GM12878 (cell line): ENCODE results near the gene TRAF2. TPM values are rescaled to one million over a fixed set of nuclear protein-coding genes. Genes with fewer than 3 reads are reported as not detected.
A peak's percentile ranks its signal among the peaks of the same experiment; 100 is the strongest.

Experiments used
- ATAC-seq: fragments of 200-7000 bp; cut with Tn5 transposase; 3 replicates; pipeline ENCODE4 v1.9.1; 2020; ENCODE audit warnings: mild to moderate bottlenecking, moderate library complexity
- BruUV-seq: library from RNA; stranded (reverse); fragments of 400-500 nt; replicated peaks from 2 replicates; lab custom pipeline; 2021; lab: Mats Ljungman, UMichigan
- CTCF ChIA-PET: fragments of 300-600 bp; sonication (Branson Sonifier 250); formaldehyde crosslinking; extraction: SDS; loops from one replicate; lab custom pipeline; 2021; ENCODE audit warnings: inconsistent platforms; lab: Yijun Ruan, JAX
- POLR2A ChIA-PET: fragments of 350-600 bp; formaldehyde crosslinking; extraction: SDS; loops from one replicate; lab custom pipeline; 2021; ENCODE audit warnings: inconsistent platforms; lab: Charles Lee
- RAD21 ChIA-PET: fragments of 300-600 bp; sonication (Branson Sonifier 250); formaldehyde crosslinking; loops from one replicate; lab custom pipeline; 2023; ENCODE audit warnings: antibody characterized with exemption; ENCODE audit not compliant: unreplicated experiment; lab: Charles Lee
- SMC1A ChIA-PET: fragments of 300-600 bp; sonication (Branson Sonifier 250); formaldehyde crosslinking; loops from one replicate; lab custom pipeline; 2023; ENCODE audit not compliant: unreplicated experiment, uncharacterized antibody; lab: Charles Lee
- DNase-seq: peaks from one replicate; pipeline ENCODE4 v3.0.0-alpha.2; 2011; ENCODE audit warnings: low read depth, low spot score
- FAIRE-seq: peaks from 3 replicates; lab custom pipeline; 2011; peaks lifted over from hg19 to GRCh38; lab: Jason Lieb, UNC
- H2AFZ ChIP-seq: 2 replicates; pipeline ENCODE4 v1.6.0; 2011; ENCODE audit warnings: low read depth, low read length, control low read depth; ENCODE audit not compliant: control insufficient read depth
- H3K27ac ChIP-seq: 2 replicates; pipeline ENCODE4 v1.5.1; 2011; ENCODE audit warnings: control low read depth; ENCODE audit not compliant: control insufficient read depth, insufficient read depth
- H3K27me3 ChIP-seq, 2 experiments: replicated peaks in 1 of 2; 2 replicates each; pipeline versions ENCODE4 v1.6.0 to v1.6.1; 2011; ENCODE audit warnings: low read length in 1 of 2; ENCODE audit not compliant: control insufficient read depth in 2 of 2, insufficient read depth in 2 of 2
- H3K36me3 ChIP-seq, 2 experiments: 2 replicates each; pipeline ENCODE4 v1.5.1; 2011; ENCODE audit warnings: low read length in 1 of 2; ENCODE audit not compliant: control insufficient read depth in 2 of 2, insufficient read depth in 2 of 2
- H3K4me1 ChIP-seq: 2 replicates; pipeline ENCODE4 v1.6.1; 2011; ENCODE audit warnings: mild to moderate bottlenecking, low read length, moderate library complexity, mixed read lengths; ENCODE audit not compliant: control insufficient read depth, insufficient read depth
- H3K4me2 ChIP-seq: 2 replicates; pipeline ENCODE4 v1.6.0; 2011; ENCODE audit warnings: control low read depth; ENCODE audit not compliant: control insufficient read depth, insufficient read depth
- H3K4me3 ChIP-seq: fragments of 200-600 bp; sonication (generic); 2 replicates; pipeline ENCODE4 v1.5.1; 2016
- H3K79me2 ChIP-seq: 2 replicates; pipeline ENCODE4 v1.6.0; 2011; ENCODE audit warnings: low read length; ENCODE audit not compliant: control insufficient read depth, insufficient read depth
- H3K9ac ChIP-seq: 2 replicates; pipeline ENCODE4 v1.8.0; 2011; ENCODE audit warnings: low read length, control low read depth, mixed read lengths; ENCODE audit not compliant: control insufficient read depth, insufficient read depth
- H3K9me3 ChIP-seq: replicated peaks from 3 replicates; pipeline ENCODE4 v1.5.1; 2011; ENCODE audit warnings: mild to moderate bottlenecking, low read length; ENCODE audit not compliant: control insufficient read depth, insufficient read depth
- H4K20me1 ChIP-seq: 2 replicates; pipeline ENCODE4 v1.6.0; 2011; ENCODE audit not compliant: control insufficient read depth, insufficient read depth
- ATF7 ChIP-seq: fragments of 450-650 bp; IDR thresholded peaks from 2 replicates; pipeline ENCODE4 v1.6.1; 2016; ENCODE audit warnings: low read depth, mild to moderate bottlenecking
- BCL3 ChIP-seq: IDR thresholded peaks from 2 replicates; pipeline ENCODE4 v1.6.1; 2011; ENCODE audit warnings: borderline replicate concordance, low read depth, mild to moderate bottlenecking, moderate library complexity, low read length; ENCODE audit not compliant: insufficient read depth, poor library complexity, severe bottlenecking
- CTCF ChIP-seq, 3 experiments: IDR thresholded peaks in 2 of 3; conservative IDR thresholded peaks in 1 of 3; 2 replicates each; pipeline ENCODE4 v1.5.1; 2011; ENCODE audit warnings: low read depth in 3 of 3, low read length in 3 of 3, mild to moderate bottlenecking in 3 of 3, control low read depth in 2 of 3, moderate library complexity in 2 of 3, inconsistent platforms in 1 of 3, mixed read lengths in 1 of 3; ENCODE audit not compliant: control insufficient read depth in 2 of 3, insufficient read depth in 1 of 3; ENCODE audit errors: extremely low read depth in 1 of 3
- DPF2 ChIP-seq: fragments of 450-650 bp; IDR thresholded peaks from 2 replicates; pipeline ENCODE4 v1.6.1; 2017; ENCODE audit warnings: mild to moderate bottlenecking
- EZH2 ChIP-seq: IDR thresholded peaks from 2 replicates; pipeline ENCODE4 v1.6.1; 2012; ENCODE audit warnings: low read depth, mild to moderate bottlenecking, control low read depth, inconsistent platforms, low read length, borderline replicate concordance; ENCODE audit not compliant: control insufficient read depth
- HDAC2 ChIP-seq: fragments of 200-600 bp; sonication (generic); IDR thresholded peaks from 2 replicates; pipeline ENCODE4 v1.6.1; 2017
- POU2F2 ChIP-seq: IDR thresholded peaks from 3 replicates; pipeline ENCODE4 v1.6.1; 2011; ENCODE audit warnings: low read depth, mild to moderate bottlenecking, low read length, borderline replicate concordance
- RAD21 ChIP-seq: IDR thresholded peaks from 2 replicates; pipeline ENCODE4 v1.6.1; 2011; ENCODE audit warnings: mild to moderate bottlenecking, low read depth, low read length, moderate library complexity; ENCODE audit not compliant: insufficient read depth
- SUZ12 ChIP-seq: fragments of 200-600 bp; sonication (generic); IDR thresholded peaks from one replicate; pipeline ENCODE4 v1.6.1; 2018; ENCODE audit warnings: antibody characterized with exemption, mild to moderate bottlenecking; ENCODE audit not compliant: unreplicated experiment
- WGBS: methylation state at CpG from one replicate; pipeline ENCODE4 v1.1.6; 2016; ENCODE audit warnings: low lambda C conversion rate; ENCODE audit not compliant: insufficient replicate concordance, insufficient coverage; ENCODE audit errors: missing lambda C conversion rate; 5-methylcytosine and 5-hydroxymethylcytosine counted together
- in situ Hi-C: fragments of 300-500 bp; cut with MboI; formaldehyde crosslinking; loops from 9 replicates; pipeline ENCODE4 v1.14.3; 2018; ENCODE audit warnings: mixed read lengths
- intact Hi-C: fragments of 100-400 bp; cut with micrococcal nuclease; formaldehyde crosslinking; loops from one replicate; pipeline ENCODE4 v1.14.2; 2022; ENCODE audit not compliant: unreplicated experiment
- microRNA-seq: library from miRNA; unstranded; fragments of <30 nt; microRNA quantifications from one replicate; pipeline ENCODE4, GENCODE V29; 2018
- polyA plus RNA-seq, 11 experiments: library from polyadenylated mRNA; depleted of rRNA in 4 of 11; unstranded in 6 of 11; stranded (reverse) in 5 of 11; fragments of >200 nt; fragmentation: Nextera tagmentation in 4 of 11; fragmentation: Illumina TruSeq in 1 of 11; extraction: Ambion mirVana in 4 of 11; extraction: Trizol in 1 of 11; gene quantifications; 1 replicate in 1 of 11; 2 replicates in 10 of 11; pipeline versions ENCODE4 v1.2.1 to v1.2.3, GENCODE V29; 2011 to 2016; ENCODE audit warnings: inconsistent platforms in 2 of 11, missing spikeins in 2 of 11, low read depth in 1 of 11
- small RNA-seq: library from RNA; depleted of rRNA; stranded (forward); fragments of <200 nt; gene quantifications from one replicate; pipeline ENCODE3, GENCODE V24; 2014
- total RNA-seq, 4 experiments: library from RNA; depleted of rRNA in 3 of 4; stranded (reverse); fragments of >200 nt in 3 of 4; fragmentation: Illumina TruSeq in 1 of 4; extraction: Trizol in 1 of 4; gene quantifications; 2 replicates each; pipeline versions ENCODE4 v1.2.1 to v1.2.3, GENCODE V29; 2013 to 2021

TRAF2 gene
- total and polyA plus RNA-seq, 10 of the 15 experiments (the other 5 are each of a cell fraction or from before 2014, with no cell fraction given) = 0.34 to 39.5 (median 18.7) TPM

GRCh38 chr9:136975644-136976043, 89.3 kb downstream of the TRAF2 start:
- no TSS peak for BruUV-seq
- Histone ChIP-seq H3K27ac (no peak overlapping the region), H3K9me3 (no peaks in the 10 kb centered on the region), H3K36me3 (no peaks in the 10 kb centered on the region), H3K27me3 (no peaks in the 10 kb centered on the region; a peak in 2 of 4 replicates), H3K4me3 (no peak overlapping the region), H2AFZ (no peak overlapping the region), H3K9ac (no peak overlapping the region), H3K4me2 (no peak overlapping the region), H4K20me1 (no peaks in the 10 kb centered on the region), H3K79me2 (no peaks in the 10 kb centered on the region), H3K4me1 (no peaks in the 10 kb centered on the region)
- DNase-seq = no peak
- TF ChIP-seq POU2F2 (no peak), CTCF (IDR thresholded peaks at IDR 0.05 in 2 of 3, conservative IDR thresholded peaks at IDR 0.05 in 1 of 3; ENCODE audit: control insufficient read depth in 2 of 3, extremely low read depth in 1 of 3, insufficient read depth in 1 of 3, low read depth in 3 of 3, low read length in 3 of 3) (peak in 2 of 3 experiments; percentile 7 to 17; a peak in 1 of 6 replicates), EZH2 (no peak), ATF7 (no peak), SUZ12 (no peak), RAD21 (0 out of 2 replicates have a peak, but pooled peaks have one; percentile 26), DPF2 (no peak), HDAC2 (no peak), BCL3 (no peak)
- intact Hi-C loops (no loop called here), in situ Hi-C loops (no loop called here)
- POLR2A ChIA-PET = interaction anchor here (0.6 kb wide), 1 partner anchor 225 kb away, joined by 3 read pairs; no protein-coding TSS in a partner anchor
- peak; percentile 25 for ATAC-seq
- no peak for FAIRE-seq
- SMC1A ChIA-PET = interaction anchor here (1.3 kb wide), 1 partner anchor 27 kb away, joined by 3 read pairs; no protein-coding TSS in a partner anchor
- CTCF ChIA-PET = interaction anchor here (1.5 to 2.9 kb wide), 2 partner anchors 54 to 60 kb away, joined by 6 to 11 read pairs; no protein-coding TSS in a partner anchor
- RAD21 ChIA-PET = interaction anchor here (1.3 kb wide), 1 partner anchor 59 kb away, joined by 7 read pairs; no protein-coding TSS in a partner anchor
- 5% methylated on average over 14 of the region's 14 CpGs for WGBS

Small RNA genes lying within 50 kb of the gene (microRNA-seq; reads per million reads assigned to microRNA genes)
- 22.2 reads per million, percentile 57 among the genes with 10 or more reads in this experiment for gene MIR4479

Small RNA genes lying within 50 kb of the gene (small RNA-seq; reads per million reads assigned to genes)
- gene MIR4479 = 1.1 reads per million, percentile 34 among the genes with 10 or more reads in this experiment

Other genes with a start within 250 kb of the TRAF2 start
Only the 7 nearest of the 29 such genes appear.
- 0.98 and 1.2 TPM in 2 replicates for gene AJM1, start 44.0 kb upstream of the TRAF2 start, total RNA-seq (2014; rRNA removed)
- 0.27 and 0.46 TPM in 2 replicates for gene AJM1, start 44.0 kb upstream of the TRAF2 start, total RNA-seq (2014; rRNA removed; fragmentation: Illumina TruSeq; extraction: Trizol)
- 1.9 and 2.5 TPM in 2 replicates for gene AJM1, start 44.0 kb upstream of the TRAF2 start, total RNA-seq (2021)
- 0.55 and 1.2 TPM in 2 replicates for gene AJM1, start 44.0 kb upstream of the TRAF2 start, polyA plus RNA-seq (2011; rRNA removed)
- 0.06 TPM in 1 of 2 replicates, not detected in the other for gene AJM1, start 44.0 kb upstream of the TRAF2 start, polyA plus RNA-seq (2014; fragmentation: Illumina TruSeq; extraction: Trizol)
- gene AJM1, start 44.0 kb upstream of the TRAF2 start, polyA plus RNA-seq (2014; fragmentation: Nextera tagmentation; extraction: Ambion mirVana) = not detected
- 1.6 and 2.7 TPM in 2 replicates for gene AJM1, start 44.0 kb upstream of the TRAF2 start, polyA plus RNA-seq (2014; rRNA removed)
- under 1 TPM; 0.54 to 0.82 TPM for gene AJM1, start 44.0 kb upstream of the TRAF2 start, polyA plus RNA-seq (2016; fragmentation: Nextera tagmentation; extraction: Ambion mirVana)
- 123 and 124 TPM in 2 replicates for gene PHPT1, start 37.1 kb upstream of the TRAF2 start, total RNA-seq (2014; rRNA removed)
- 59.6 and 70.6 TPM in 2 replicates for gene PHPT1, start 37.1 kb upstream of the TRAF2 start, total RNA-seq (2014; rRNA removed; fragmentation: Illumina TruSeq; extraction: Trizol)
- gene PHPT1, start 37.1 kb upstream of the TRAF2 start, total RNA-seq (2021) = 131 and 132 TPM in 2 replicates
- 39.9 and 90.2 TPM in 2 replicates for gene PHPT1, start 37.1 kb upstream of the TRAF2 start, polyA plus RNA-seq (2011; rRNA removed)
- gene PHPT1, start 37.1 kb upstream of the TRAF2 start, polyA plus RNA-seq (2014; fragmentation: Illumina TruSeq; extraction: Trizol) = 7.1 and 56.2 TPM in 2 replicates
- gene PHPT1, start 37.1 kb upstream of the TRAF2 start, polyA plus RNA-seq (2014; fragmentation: Nextera tagmentation; extraction: Ambion mirVana) = 100 to 1,000 TPM; 169 to 200 TPM
- 148 and 151 TPM in 2 replicates for gene PHPT1, start 37.1 kb upstream of the TRAF2 start, polyA plus RNA-seq (2014; rRNA removed)
- gene PHPT1, start 37.1 kb upstream of the TRAF2 start, polyA plus RNA-seq (2016; fragmentation: Nextera tagmentation; extraction: Ambion mirVana) = 100 to 1,000 TPM; 306 to 323 TPM
- 2.9 and 4.5 TPM in 2 replicates for gene MAMDC4, start 34.2 kb upstream of the TRAF2 start, total RNA-seq (2014; rRNA removed)
- 0.41 and 0.85 TPM in 2 replicates for gene MAMDC4, start 34.2 kb upstream of the TRAF2 start, total RNA-seq (2014; rRNA removed; fragmentation: Illumina TruSeq; extraction: Trizol)
- gene MAMDC4, start 34.2 kb upstream of the TRAF2 start, total RNA-seq (2021) = 4.3 and 4.8 TPM in 2 replicates
- 1.1 and 2.4 TPM in 2 replicates for gene MAMDC4, start 34.2 kb upstream of the TRAF2 start, polyA plus RNA-seq (2011; rRNA removed)
- gene MAMDC4, start 34.2 kb upstream of the TRAF2 start, polyA plus RNA-seq (2014; fragmentation: Illumina TruSeq; extraction: Trizol) = 0.40 TPM in 1 of 2 replicates, not detected in the other
- gene MAMDC4, start 34.2 kb upstream of the TRAF2 start, polyA plus RNA-seq (2014; fragmentation: Nextera tagmentation; extraction: Ambion mirVana) = under 1 TPM in 1 of 2 experiments, not detected in 1; 0.22 TPM
- gene MAMDC4, start 34.2 kb upstream of the TRAF2 start, polyA plus RNA-seq (2014; rRNA removed) = 5.7 and 8.2 TPM in 2 replicates
- 1 to 10 TPM; 2.0 to 2.4 TPM for gene MAMDC4, start 34.2 kb upstream of the TRAF2 start, polyA plus RNA-seq (2016; fragmentation: Nextera tagmentation; extraction: Ambion mirVana)
- gene EDF1, start 20.2 kb upstream of the TRAF2 start, total RNA-seq (2014; rRNA removed) = 312 and 337 TPM in 2 replicates
- gene EDF1, start 20.2 kb upstream of the TRAF2 start, total RNA-seq (2014; rRNA removed; fragmentation: Illumina TruSeq; extraction: Trizol) = 320 and 361 TPM in 2 replicates
- gene EDF1, start 20.2 kb upstream of the TRAF2 start, total RNA-seq (2021) = 319 and 330 TPM in 2 replicates
- 265 and 335 TPM in 2 replicates for gene EDF1, start 20.2 kb upstream of the TRAF2 start, polyA plus RNA-seq (2011; rRNA removed)
- 98.0 and 304 TPM in 2 replicates for gene EDF1, start 20.2 kb upstream of the TRAF2 start, polyA plus RNA-seq (2014; fragmentation: Illumina TruSeq; extraction: Trizol)
- gene EDF1, start 20.2 kb upstream of the TRAF2 start, polyA plus RNA-seq (2014; fragmentation: Nextera tagmentation; extraction: Ambion mirVana) = 100 to 1,000 TPM; 110 to 177 TPM
- gene EDF1, start 20.2 kb upstream of the TRAF2 start, polyA plus RNA-seq (2014; rRNA removed) = 418 and 469 TPM in 2 replicates
- gene EDF1, start 20.2 kb upstream of the TRAF2 start, polyA plus RNA-seq (2016; fragmentation: Nextera tagmentation; extraction: Ambion mirVana) = 100 to 1,000 TPM; 508 to 533 TPM
- gene FBXW5, start 58.2 kb downstream of the TRAF2 start, total RNA-seq (2014; rRNA removed) = 84.3 and 97.3 TPM in 2 replicates
- 11.7 and 15.5 TPM in 2 replicates for gene FBXW5, start 58.2 kb downstream of the TRAF2 start, total RNA-seq (2014; rRNA removed; fragmentation: Illumina TruSeq; extraction: Trizol)
- 70.4 and 73.0 TPM in 2 replicates for gene FBXW5, start 58.2 kb downstream of the TRAF2 start, total RNA-seq (2021)
- 10.6 and 29.8 TPM in 2 replicates for gene FBXW5, start 58.2 kb downstream of the TRAF2 start, polyA plus RNA-seq (2011; rRNA removed)
- gene FBXW5, start 58.2 kb downstream of the TRAF2 start, polyA plus RNA-seq (2014; fragmentation: Illumina TruSeq; extraction: Trizol) = 0.68 and 5.0 TPM in 2 replicates
- 1 to 10 TPM in 1 of 2 experiments, under 1 TPM in 1; 0.21 to 1.4 TPM for gene FBXW5, start 58.2 kb downstream of the TRAF2 start, polyA plus RNA-seq (2014; fragmentation: Nextera tagmentation; extraction: Ambion mirVana)
- gene FBXW5, start 58.2 kb downstream of the TRAF2 start, polyA plus RNA-seq (2014; rRNA removed) = 67.3 and 79.6 TPM in 2 replicates
- 10 to 100 TPM; 59.2 to 63.4 TPM for gene FBXW5, start 58.2 kb downstream of the TRAF2 start, polyA plus RNA-seq (2016; fragmentation: Nextera tagmentation; extraction: Ambion mirVana)
- gene C8G, start 58.7 kb downstream of the TRAF2 start, total RNA-seq (2014; rRNA removed) = not detected in 2 replicates
- not detected in 2 replicates for gene C8G, start 58.7 kb downstream of the TRAF2 start, total RNA-seq (2014; rRNA removed; fragmentation: Illumina TruSeq; extraction: Trizol)
- gene C8G, start 58.7 kb downstream of the TRAF2 start, total RNA-seq (2021) = 0.64 and 0.69 TPM in 2 replicates
- gene C8G, start 58.7 kb downstream of the TRAF2 start, polyA plus RNA-seq (2011; rRNA removed) = not detected in 2 replicates
- not detected in 2 replicates for gene C8G, start 58.7 kb downstream of the TRAF2 start, polyA plus RNA-seq (2014; fragmentation: Illumina TruSeq; extraction: Trizol)
- gene C8G, start 58.7 kb downstream of the TRAF2 start, polyA plus RNA-seq (2014; fragmentation: Nextera tagmentation; extraction: Ambion mirVana) = not detected
- 0.26 and 1.5 TPM in 2 replicates for gene C8G, start 58.7 kb downstream of the TRAF2 start, polyA plus RNA-seq (2014; rRNA removed)
- under 1 TPM in 1 of 2 experiments, not detected in 1; 0.50 TPM for gene C8G, start 58.7 kb downstream of the TRAF2 start, polyA plus RNA-seq (2016; fragmentation: Nextera tagmentation; extraction: Ambion mirVana)
- gene LCN12, start 65.8 kb downstream of the TRAF2 start, total RNA-seq (2014; rRNA removed) = 0.40 TPM in 1 of 2 replicates, not detected in the other
- gene LCN12, start 65.8 kb downstream of the TRAF2 start, total RNA-seq (2014; rRNA removed; fragmentation: Illumina TruSeq; extraction: Trizol) = not detected in 2 replicates
- gene LCN12, start 65.8 kb downstream of the TRAF2 start, total RNA-seq (2021) = 0.64 TPM in 1 of 2 replicates, not detected in the other
- 0.20 and 0.48 TPM in 2 replicates for gene LCN12, start 65.8 kb downstream of the TRAF2 start, polyA plus RNA-seq (2011; rRNA removed)
- gene LCN12, start 65.8 kb downstream of the TRAF2 start, polyA plus RNA-seq (2014; fragmentation: Illumina TruSeq; extraction: Trizol) = 0.25 TPM in 1 of 2 replicates, not detected in the other
- gene LCN12, start 65.8 kb downstream of the TRAF2 start, polyA plus RNA-seq (2014; fragmentation: Nextera tagmentation; extraction: Ambion mirVana) = not detected
- gene LCN12, start 65.8 kb downstream of the TRAF2 start, polyA plus RNA-seq (2014; rRNA removed) = 0.06 and 0.41 TPM in 2 replicates
- gene LCN12, start 65.8 kb downstream of the TRAF2 start, polyA plus RNA-seq (2016; fragmentation: Nextera tagmentation; extraction: Ambion mirVana) = under 1 TPM; 0.33 to 0.44 TPM